NCI-H774 (cell line): ENCODE results near the gene RAP1GDS1.
"Not testable (repeated sequence)": the region's sequence is repeated elsewhere in the genome, so short reads cannot be mapped to it uniquely, and the experiment has no call there.

ENCODE experiments used
- DNase-seq: peaks from one replicate; lab custom pipeline; 2025; lab: John Stamatoyannopoulos, UW

RAP1GDS1 gene

DNA sequence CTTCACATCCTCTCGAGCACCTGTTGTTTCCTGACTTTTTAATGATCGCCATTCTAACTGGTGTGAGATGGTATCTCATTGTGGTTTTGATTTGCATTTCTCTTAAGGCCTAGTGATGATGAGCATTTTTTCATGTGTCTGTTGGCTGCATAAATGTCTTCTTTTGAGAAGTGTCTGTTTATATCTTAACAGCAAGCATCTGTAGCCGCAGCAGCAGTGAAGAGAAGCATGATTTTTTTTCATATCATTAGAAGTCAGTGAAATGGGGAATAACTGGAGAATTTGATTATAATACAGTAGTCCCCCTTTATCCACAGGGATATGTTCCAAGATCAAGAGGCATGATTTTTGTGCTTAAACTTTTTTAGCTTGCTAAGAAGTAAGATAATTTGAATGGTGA, 27.5 kb downstream of the RAP1GDS1 start:
- DNase-seq = not testable (repeated sequence)

DNA sequence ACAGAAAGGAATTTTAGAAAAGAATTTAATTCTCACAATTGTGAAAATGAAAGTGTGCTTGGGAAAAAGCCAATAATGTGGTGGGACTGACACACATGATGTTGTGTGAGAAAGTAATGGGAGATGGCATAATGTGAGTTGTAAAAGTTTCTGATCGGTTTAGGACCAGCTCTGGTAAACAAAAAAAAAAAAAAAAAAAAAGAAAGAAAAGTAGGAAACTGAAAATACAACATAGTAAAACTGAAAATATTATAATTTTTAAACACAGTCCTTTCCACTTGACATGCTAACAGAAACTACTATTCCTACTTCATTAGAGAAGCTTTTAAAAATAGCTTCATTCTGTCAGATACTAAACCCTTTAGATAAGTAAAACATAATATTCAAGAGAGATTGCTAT, 28.2 kb downstream of the RAP1GDS1 start:
- no peak for DNase-seq

DNA sequence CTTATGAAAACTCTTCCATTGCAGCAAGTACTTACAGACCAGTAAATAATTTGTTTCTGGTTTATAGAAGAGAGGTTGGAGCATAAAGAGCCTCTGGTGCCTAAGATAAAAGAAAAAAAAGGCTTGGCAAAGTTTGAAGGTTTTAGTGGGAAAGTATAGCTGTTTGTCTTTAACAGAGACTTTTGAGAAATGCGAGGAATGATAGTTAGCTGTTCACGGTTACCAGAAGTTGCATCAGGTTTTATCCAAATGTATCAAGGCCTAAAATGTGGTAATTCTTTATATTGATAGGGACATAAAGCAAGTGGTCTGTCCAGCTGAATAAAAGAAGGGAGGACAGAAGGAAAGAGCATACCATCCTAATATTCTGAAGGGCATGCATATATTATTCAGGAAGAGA, 29.3 kb downstream of the RAP1GDS1 start:
- no peak for DNase-seq

DNA sequence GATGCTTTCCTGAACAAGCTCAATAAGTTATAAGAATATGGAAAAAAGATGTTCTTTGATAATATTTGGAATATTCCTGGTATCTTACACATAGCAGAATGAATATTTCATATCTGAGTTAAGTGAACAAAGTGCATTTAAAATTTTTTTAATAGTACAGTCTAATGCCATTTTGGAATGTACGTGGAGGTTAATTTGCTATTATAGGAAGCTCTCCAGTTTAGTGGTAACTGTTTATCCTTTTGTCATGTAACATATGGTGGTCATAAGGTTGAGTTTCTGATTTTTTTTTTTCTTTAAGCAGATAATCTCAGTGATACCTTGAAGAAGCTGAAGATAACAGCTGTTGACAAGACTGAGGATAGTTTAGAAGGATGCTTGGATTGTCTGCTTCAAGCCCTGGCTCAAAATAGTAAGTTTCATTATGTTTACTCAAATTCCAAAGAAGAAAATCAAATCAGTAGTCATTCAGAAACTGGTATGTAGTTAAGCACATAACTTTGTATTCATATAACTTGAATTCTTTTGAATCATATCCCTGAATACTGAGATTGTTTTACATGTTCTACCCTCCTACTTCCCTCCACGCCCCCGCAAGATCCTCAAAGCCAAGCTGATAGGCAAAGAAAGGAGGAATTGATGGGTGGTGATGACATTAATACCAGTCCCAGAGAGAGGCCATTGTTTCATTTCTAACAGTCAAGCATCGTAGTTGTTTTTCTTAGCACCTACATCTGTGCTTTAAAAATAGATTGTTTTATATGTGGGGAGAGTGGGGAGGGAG, 32.1 kb downstream of the RAP1GDS1 start:
- no peak for DNase-seq

DNA sequence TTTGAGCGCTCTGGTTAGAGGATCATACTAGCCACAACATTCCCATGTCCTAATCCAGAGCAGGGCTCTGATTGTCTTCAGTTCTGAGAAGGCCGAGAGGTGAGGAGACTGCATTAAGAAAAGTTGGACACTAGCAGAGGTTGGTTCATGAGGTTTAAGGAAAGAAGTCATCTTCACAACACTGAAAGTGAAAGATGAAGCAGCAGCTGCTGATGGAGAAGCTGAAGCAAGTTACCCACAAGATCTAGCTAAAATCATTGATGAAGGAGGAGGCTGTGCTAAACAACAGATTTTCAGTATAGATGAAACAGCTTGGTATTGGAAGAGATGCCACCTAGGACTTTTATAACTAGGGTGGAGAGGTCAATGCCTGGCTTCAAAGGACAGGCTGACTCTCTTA, 36.8 kb downstream of the RAP1GDS1 start:
- no peak for DNase-seq

DNA sequence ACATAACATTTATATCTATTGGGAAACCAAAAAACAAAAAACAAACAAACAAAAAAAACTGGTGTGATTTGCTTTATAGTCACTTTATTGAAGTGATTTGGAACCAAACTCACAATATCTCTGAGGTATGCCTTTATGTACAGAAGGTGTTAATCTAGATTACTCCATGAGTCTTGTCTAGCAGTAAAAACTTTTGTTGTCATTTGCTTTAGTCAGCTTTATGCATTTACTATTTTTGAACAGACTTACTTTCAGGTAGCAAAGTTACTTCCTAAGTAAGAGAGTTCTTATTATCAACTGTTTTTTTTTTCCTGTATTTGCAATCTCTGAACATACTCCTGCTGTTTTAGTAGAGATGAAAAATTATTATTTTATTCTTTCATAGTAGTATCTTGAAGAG, 39.5 kb downstream of the RAP1GDS1 start:
- DNase-seq = no peak

DNA sequence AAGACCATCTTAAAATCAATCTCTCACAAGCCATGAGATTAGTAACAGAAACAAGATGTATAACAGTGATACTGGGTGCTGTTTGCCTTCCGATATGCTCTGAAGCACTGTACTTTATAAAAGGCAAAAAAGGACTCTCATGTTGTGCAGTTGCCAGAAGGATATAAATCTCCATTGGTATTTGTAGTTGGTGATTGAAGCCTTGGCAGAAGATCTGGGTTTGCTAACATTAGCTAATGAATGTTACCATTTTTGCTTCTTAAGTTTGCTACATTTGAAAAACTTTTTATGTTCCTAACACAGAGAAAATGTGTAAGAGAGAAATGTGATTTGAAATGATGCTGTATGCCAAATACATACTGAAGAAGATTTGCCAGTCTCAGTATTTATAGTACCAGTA, 44.4 kb downstream of the RAP1GDS1 start:
- DNase-seq = no peak

- DNase-seq = no peak
Measured at GRCh38 chr4:98310867-98311266, 49.7 kb downstream of the RAP1GDS1 start.

- no peak for DNase-seq
Measured at GRCh38 chr4:98311656-98312055, 50.5 kb downstream of the RAP1GDS1 start.

GRCh38 chr4:98314791-98315565, 53.8 kb downstream of the RAP1GDS1 start:
- no peak for DNase-seq

DNA sequence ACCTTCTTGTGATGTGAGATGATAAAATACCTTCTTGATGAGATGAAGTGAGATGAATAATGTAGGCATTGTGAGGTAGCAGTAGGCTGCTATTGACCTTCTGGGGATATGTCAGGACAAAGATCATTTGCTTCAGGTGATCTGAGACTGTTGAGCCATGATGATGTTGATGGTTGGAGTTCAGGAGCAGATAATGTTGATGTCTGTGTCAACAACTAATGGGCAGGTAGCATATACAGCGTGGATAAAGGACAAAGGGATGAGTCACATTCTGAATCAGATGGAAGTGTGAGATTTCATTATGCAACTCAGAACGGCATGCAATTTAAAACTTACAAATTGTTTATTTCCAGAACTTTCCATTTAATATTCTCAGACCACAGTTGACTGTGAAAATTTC, 57.3 kb downstream of the RAP1GDS1 start:
- DNase-seq = no peak

- DNase-seq = no peak
Measured at GRCh38 chr4:98319021-98319420, 57.8 kb downstream of the RAP1GDS1 start.

DNA sequence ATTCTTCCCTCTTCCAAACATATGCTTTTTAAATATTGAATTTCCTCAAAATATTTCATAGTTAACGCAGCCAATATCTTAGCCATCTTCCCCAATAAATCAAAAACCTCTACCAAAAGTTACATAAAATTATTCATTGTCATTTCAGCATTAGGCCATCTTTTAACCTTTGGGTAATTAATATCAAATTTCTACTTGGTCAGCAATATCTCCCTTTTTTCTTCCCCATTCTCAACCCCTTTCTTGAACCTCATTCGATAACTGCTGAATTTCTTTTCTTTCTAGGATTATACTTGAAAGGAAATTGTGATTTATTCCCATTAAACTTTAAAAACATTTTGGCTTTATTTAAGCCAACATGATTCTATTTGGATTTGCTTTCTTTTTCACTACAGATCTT, 65.0 kb downstream of the RAP1GDS1 start:
- DNase-seq = no peak

DNA sequence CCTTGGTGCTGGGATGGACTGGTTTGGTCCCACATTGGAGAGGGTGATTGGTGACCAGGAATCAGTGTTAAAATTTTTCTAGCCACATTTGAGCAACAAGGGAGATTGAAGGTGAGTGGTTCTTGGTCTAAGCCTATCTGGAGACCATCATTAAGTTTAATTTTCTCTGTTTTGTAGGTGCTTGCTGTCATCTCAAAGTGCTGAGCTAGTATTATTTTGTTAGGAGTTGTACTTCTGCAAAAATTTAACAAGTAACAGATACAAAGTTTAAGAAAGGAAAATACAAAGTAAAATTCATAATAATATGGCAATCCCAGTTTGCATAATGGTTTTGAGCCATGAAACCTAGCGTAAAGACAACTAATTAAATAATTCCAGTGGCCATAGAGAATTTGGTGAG, 66.5 kb downstream of the RAP1GDS1 start:
- DNase-seq = no peak

GRCh38 chr4:98329879-98330640, 68.9 kb downstream of the RAP1GDS1 start:
- not testable (repeated sequence) for DNase-seq

- DNase-seq = no peak
Measured at GRCh38 chr4:98332017-98332416, 70.8 kb downstream of the RAP1GDS1 start.

- no peak for DNase-seq
Measured at GRCh38 chr4:98334461-98334860, 73.3 kb downstream of the RAP1GDS1 start.

DNA sequence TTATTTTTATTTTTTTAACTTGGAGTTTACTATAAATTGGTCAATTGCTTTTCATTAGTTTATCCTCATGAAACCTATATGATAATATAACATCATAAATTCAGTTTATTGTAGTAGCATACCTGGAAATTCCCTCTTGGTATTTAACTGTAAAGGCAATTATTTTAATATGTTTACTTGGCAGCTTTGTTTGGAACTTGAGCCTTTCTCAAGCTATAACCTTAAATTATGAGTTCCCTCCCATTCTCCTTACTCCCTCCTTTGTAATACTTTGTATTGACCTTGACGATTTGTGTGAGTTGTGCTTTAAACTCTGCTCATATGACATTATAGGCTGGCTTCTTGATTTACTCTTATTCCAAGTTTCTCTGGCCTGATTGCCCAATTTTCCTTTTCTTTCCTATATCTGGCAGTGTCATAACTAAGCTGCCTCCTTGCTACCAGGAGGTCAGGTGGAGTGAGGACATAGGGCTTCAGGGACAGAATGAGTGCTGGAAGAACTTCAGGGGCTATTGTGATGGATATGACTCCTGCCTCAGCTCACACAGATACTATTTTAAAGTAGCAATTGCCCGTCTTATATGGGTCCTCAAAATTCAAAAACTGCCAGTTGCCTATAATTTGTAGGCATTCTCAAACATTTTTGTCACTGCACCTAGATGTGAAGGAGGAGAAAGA, 77.7 kb downstream of the RAP1GDS1 start:
- no peak for DNase-seq

- DNase-seq = no peak
Measured at GRCh38 chr4:98341309-98341708, 80.1 kb downstream of the RAP1GDS1 start.

DNA sequence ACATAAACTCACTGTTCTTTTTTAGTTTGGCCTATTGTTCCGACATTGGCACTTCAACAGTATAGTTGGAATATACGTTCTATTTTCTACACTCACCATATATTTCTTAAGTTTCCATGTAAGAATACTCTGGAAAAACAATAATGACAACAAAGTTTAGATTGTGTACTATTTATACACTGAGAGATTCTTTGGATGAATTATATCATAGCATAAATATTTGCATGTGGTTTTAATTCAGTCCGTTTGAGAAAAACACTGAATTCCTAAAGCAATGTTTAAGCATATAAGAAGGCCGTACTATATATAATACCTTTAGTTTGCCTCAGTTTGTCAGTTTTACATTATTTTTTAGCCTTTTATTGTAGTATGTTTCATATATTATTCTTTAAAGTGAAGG, 82.4 kb downstream of the RAP1GDS1 start:
- DNase-seq = no peak

DNA sequence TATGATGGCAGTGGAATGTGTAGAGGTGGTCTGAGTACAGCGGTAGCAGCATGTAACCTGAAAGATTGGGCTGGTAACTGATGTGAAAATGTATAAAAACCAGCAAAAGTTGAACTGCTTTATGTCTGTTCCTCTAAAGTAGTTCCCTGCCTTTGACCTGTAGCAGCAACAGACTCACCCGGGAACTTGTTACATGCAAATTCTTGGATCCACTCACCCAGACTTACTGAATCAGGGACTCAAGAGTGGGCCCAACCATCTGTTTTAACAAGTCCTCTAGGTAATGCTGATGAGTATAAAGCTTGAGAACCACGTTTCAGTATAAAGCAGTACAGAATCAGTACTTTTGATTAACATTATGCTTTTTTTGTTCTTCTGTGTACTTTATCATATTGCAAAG, 84.7 kb downstream of the RAP1GDS1 start:
- DNase-seq = no peak

- DNase-seq = no peak
Measured at GRCh38 chr4:98352396-98352795, 91.2 kb downstream of the RAP1GDS1 start.
